B cell (primary cell): Measurements from ENCODE around the gene GNG11.

ENCODE experiments used
- EZH2 ChIP-seq: IDR thresholded peaks from 2 replicates; pipeline ENCODE4 v1.6.1; 2012; ENCODE audit warnings: borderline replicate concordance, low read depth, mild to moderate bottlenecking, moderate library complexity, low read length; ENCODE audit not compliant: insufficient read depth, poor library complexity, severe bottlenecking
- TF ChIP-seq, protein P1 (sequence below): fragments of 200-600 bp; IDR thresholded peaks from one replicate; pipeline ENCODE4 v1.8.0; 2022; ENCODE audit warnings: antibody characterized with exemption, mild to moderate bottlenecking

- TF ChIP-seq, protein P1, sequence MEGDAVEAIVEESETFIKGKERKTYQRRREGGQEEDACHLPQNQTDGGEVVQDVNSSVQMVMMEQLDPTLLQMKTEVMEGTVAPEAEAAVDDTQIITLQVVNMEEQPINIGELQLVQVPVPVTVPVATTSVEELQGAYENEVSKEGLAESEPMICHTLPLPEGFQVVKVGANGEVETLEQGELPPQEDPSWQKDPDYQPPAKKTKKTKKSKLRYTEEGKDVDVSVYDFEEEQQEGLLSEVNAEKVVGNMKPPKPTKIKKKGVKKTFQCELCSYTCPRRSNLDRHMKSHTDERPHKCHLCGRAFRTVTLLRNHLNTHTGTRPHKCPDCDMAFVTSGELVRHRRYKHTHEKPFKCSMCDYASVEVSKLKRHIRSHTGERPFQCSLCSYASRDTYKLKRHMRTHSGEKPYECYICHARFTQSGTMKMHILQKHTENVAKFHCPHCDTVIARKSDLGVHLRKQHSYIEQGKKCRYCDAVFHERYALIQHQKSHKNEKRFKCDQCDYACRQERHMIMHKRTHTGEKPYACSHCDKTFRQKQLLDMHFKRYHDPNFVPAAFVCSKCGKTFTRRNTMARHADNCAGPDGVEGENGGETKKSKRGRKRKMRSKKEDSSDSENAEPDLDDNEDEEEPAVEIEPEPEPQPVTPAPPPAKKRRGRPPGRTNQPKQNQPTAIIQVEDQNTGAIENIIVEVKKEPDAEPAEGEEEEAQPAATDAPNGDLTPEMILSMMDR = no peak
- TF ChIP-seq EZH2 = no peak
These were observed 896 bp upstream of the GNG11 start for GRCh38 chr7:93920496-93921182.
